Inflammatory macrophage treated with lipopolysaccharide for 4 hours (primary cell): ENCODE data around the gene REPS2.
A peak's percentile ranks its signal among the peaks of the same experiment; 100 is the strongest.

ENCODE experiments used
- DNase-seq: peaks from one replicate; pipeline ENCODE4 v3.0.0-alpha.2; 2020

REPS2 gene

GRCh38 chrX:17038277-17038676, 91.8 kb downstream of the REPS2 start:
- peak; percentile 40 for DNase-seq

- DNase-seq, result peak; percentile 70
These were observed 92.3 kb downstream of the REPS2 start for GRCh38 chrX:17038681-17039161.

- no peak for DNase-seq
These were observed 93.4 kb downstream of the REPS2 start for GRCh38 chrX:17039826-17040225.

DNA sequence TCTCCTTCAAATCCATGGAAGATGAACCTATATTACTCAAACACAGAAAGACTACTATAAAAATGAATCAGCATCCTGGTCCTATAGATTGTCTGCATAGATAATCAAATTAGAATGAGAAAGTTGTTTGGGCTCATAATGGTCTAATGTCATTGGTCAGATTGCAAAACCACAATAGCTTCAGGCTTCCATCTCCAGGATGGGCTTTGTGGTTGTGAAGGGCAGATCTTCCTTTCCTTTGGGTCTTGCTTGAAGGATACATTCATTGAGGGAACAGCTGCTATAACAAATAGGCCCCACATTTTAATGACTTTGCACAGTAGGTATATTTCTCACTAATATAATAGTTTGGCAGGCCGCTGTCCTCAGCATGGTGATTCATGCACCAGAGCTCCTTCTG, 94.3 kb downstream of the REPS2 start:
- no peak for DNase-seq

DNA sequence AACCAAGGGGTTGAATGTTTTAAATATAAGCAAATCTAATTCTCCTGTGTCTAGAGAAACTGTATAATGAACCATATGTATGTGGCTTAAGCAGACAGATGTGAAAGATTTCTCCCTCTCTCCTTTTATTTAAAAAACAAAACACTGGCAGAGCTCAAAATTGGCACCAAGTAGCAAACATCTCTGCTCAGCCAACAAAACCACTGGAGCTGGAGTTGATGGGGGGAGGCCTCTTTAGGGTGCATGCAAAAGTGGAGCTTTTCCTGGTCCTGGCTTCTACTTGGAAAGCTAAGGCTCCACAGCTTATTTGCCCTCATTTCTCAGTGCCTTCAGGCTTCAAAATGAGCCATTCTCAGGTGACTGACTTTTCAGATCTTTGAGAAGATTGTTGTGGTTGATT, 95.6 kb downstream of the REPS2 start:
- DNase-seq, result no peak

GRCh38 chrX:17046478-17047097, 100.1 kb downstream of the REPS2 start:
- peak; percentile 62 for DNase-seq

DNA sequence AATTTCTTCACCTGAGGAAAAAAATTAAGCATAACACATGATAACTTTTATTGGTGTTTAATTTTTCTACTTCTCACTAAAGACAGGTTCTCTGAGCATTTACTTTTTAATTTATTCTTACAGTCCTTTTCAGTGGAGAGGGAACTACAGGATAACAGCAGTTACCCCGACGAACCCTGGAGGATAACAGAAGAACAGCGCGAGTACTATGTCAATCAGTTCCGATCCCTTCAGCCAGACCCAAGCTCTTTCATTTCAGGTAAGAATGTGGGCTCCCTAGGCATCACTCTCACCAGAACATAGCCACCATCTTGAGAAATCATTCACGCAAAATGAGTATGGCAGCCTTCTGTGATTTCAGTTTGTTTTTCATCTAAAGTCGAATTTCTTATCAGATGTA, 100.8 kb downstream of the REPS2 start:
- DNase-seq, result no peak

GRCh38 chrX:17052210-17052609, 105.8 kb downstream of the REPS2 start:
- DNase-seq, result no peak

- no peak for DNase-seq
These were observed 106.3 kb downstream of the REPS2 start for GRCh38 chrX:17052793-17053192.

DNA sequence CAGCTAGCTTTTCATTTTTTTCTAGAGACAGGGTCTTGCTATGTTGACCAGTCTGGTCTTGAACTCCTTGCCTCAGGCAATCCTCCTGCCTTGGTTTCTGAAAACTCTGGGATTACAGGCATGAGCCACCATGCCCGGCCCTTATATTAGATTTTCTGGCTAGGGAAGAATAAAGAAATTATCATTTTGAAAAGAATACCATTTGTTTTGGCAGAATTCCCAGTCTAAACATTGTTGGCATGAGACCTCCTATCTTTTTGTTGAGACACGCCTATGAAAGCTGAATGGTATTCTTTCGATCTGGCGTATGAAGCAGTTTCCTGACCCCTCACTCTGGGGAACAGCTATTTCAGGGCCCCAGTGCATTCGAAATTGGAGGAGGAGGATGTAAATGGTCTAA, 107.0 kb downstream of the REPS2 start:
- DNase-seq, result no peak

DNA sequence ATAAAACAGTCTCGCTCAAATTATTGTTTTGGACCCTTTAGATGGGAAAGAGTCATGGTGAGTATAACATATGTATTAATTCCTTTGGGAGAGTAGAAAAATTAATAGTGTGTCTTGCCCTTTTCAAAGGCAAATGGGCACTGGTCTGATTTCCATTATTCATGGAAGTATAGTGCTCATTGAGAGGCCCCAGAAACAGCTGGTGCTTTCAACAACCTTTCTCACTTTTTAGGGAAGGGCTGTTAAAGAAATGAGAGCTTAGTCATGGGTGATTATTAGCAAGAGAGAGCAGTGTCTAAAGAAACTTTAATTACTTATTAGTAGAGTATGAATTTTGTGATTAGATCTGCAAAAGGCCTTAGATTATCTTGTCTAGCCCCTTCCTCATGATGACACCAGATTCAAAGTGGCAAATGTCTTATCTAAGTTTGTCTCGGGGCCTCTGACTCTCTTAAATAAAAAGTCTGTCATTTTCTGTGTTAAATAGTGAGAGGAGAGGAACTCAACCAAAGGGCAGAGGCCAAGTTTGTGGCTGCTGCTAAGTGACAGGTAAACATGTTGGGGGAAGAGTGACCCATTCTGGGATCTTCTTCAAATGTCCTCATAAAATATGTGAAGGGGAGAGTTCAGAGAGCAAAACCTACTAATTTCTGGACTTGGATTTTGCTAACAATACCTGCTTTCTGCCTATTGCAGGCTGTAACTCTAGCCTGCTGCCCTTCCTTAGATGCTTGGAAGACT, 110.6 kb downstream of the REPS2 start:
- no peak for DNase-seq

GRCh38 chrX:17062065-17062464, 115.6 kb downstream of the REPS2 start:
- peak; percentile 2 for DNase-seq

DNA sequence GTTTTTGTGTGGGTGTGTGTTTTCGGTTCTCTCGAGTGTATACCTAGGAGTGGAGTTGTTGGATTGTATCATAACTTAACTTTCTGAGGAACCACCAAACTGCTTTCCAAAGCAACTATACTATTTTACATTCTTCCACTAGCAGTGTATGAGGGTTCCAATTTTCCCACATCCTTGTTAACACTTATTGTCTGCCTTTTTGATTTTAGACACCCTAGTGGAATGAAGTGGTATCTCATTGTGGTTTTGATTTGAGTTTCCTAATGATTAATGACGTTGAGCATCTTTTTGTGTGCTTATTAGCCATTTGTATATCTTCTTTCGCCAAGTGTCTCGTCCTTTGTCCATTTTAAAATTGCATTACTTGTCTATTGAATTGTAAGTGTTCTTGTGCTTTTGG, 118.6 kb downstream of the REPS2 start:
- no peak for DNase-seq

DNA sequence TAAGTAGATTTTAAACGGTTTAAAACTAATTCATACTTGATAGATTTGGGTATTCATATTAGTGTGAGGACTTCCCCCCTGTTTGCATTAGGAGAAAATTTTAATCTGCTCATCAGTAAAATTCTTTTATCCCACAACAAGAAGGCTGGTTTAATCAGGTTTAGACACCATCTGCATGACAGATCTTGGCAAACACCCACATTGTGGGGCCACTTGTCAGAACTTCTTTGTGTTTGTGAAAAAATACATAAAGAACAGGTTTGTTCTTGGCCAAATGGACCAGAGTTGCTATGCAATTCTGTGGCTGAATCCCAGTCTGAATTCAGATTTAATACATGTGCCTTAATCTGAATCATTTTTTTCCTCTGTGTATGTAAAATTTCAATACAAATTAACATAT, 121.1 kb downstream of the REPS2 start:
- DNase-seq, result no peak

GRCh38 chrX:17072301-17072700, 125.8 kb downstream of the REPS2 start:
- DNase-seq, result no peak

DNA sequence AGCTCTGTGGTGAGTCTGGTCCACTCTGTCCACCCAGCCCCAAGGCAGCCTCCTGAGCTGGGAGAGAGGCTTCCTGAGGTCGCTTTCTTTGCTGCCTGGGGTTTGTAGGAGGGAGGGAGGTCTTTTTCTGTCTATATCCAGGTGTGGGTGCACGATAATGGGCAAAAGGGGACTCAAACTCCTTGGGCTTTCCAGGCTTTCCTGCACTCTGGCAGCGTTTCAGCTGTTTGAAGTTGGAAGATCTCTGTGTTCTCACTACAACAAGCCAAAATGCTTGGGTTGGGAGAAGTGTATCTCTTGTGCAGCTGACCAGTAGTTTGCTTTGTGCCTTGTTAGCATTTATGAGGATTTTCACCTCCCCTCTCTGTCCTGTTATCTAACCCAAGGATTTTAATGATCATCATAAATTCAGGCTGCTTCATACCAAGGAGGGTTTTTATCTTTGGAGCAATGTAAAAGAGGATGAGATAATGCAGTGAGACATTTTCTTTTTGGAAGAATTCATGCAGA, 126.3 kb downstream of the REPS2 start:
- no peak for DNase-seq

DNA sequence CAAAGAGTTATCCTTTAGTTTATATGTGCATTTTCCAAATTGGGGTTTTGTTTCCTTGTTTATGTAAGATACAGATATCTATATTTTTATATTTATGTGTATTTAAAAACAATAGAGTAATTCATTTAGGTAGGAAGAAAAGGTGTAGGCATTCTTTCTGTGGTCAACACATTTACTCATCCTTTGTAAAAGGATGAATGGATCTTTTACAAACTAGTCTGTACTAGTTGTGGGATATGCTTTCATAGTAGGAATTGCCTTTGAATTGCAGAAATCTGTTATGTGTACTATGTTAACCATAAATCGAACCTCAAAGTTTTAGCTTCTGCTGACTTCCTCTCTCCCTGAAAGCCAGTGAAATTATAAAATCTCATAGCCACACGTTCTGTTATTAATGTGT, 128.5 kb downstream of the REPS2 start:
- no peak for DNase-seq

DNA sequence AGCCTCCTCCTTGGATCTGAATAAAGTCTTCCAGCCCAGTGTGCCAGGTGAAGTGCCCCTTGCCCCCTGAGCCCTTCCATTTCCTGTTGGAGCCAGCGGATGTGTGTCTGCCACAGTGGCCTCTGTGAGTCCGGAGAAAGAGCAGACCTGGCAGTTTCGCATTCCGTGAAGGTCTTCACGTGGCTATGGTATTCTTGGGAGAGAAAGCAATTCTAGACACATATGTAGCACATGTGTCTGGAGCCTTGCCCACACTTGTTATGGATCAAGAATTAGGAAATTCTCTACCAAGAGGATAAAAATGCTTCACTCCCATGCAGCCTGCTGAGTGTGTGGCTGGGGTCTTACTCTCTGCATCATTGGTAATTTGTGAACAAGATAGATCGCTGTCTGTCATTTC, 130.9 kb downstream of the REPS2 start:
- DNase-seq, result no peak

- no peak for DNase-seq
These were observed 131.7 kb downstream of the REPS2 start for GRCh38 chrX:17078031-17078720.

DNA sequence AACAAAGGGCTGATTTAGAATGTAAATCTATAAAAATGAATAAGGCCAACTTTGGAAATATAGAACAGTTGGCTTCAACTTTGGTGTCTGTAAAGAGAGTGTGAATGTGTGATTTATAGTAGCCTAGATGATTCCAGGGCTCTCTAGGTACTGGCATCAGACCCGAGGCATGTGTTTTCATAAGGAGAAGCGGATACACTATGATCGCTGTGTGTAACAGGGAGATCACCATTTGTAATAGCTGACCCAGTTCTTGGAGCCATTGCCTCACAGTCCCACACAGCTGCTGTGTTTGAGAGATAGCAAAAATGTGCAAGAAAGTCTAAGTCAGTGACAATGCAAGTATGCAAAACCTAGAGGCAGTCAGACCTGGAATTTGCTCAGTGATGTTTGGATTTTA, 135.1 kb downstream of the REPS2 start:
- no peak for DNase-seq

GRCh38 chrX:17081968-17082367, 135.5 kb downstream of the REPS2 start:
- DNase-seq, result no peak

GRCh38 chrX:17082831-17083230, 136.4 kb downstream of the REPS2 start:
- no peak for DNase-seq

DNA sequence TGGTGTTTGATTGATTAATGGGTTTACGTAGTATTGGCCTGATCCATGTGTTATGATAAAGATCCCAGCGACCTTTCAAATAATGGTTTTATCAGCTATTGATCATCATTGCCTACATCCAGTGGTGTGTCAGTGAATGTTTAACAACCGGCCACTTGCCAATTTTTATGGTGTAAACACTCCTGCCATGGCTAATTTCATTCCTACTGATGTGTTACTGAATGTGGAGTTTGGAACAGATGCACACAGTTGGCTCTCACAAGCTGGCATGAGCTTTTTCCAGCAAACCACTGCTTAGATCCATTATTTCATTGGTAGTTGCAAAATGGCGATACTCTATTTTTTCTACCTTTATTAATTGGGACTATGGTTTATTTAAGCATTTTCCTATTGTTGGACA, 139.9 kb downstream of the REPS2 start:
- DNase-seq, result no peak

DNA sequence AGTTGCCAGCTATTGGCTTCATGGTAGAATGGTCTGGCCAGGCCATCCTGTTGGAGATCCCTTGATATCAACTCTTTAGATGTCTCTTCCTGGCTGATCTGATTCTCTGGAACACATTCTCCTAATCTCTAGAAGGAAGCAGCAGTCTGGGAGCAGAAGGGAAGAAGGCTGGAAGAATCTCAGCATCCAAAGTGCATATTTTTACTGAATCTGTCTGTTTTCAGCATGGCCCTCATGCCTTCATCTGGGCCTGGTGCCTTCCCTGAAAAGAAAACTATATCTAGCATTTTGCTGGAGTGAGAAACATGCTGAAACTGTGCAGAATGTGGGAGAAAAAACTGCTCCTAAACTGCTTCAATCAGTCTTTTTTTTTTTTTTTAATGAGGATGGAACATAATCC, 148.7 kb downstream of the REPS2 start:
- DNase-seq, result no peak
